Globus pallidus (tissue), 1 donor: Measurements from ENCODE around the gene IARS1.

Experiments used
- DNase-seq: peaks from one replicate; pipeline ENCODE4 v3.0.0-alpha.2; 2015; ENCODE audit warnings: low spot score

The IARS1 gene

DNA sequence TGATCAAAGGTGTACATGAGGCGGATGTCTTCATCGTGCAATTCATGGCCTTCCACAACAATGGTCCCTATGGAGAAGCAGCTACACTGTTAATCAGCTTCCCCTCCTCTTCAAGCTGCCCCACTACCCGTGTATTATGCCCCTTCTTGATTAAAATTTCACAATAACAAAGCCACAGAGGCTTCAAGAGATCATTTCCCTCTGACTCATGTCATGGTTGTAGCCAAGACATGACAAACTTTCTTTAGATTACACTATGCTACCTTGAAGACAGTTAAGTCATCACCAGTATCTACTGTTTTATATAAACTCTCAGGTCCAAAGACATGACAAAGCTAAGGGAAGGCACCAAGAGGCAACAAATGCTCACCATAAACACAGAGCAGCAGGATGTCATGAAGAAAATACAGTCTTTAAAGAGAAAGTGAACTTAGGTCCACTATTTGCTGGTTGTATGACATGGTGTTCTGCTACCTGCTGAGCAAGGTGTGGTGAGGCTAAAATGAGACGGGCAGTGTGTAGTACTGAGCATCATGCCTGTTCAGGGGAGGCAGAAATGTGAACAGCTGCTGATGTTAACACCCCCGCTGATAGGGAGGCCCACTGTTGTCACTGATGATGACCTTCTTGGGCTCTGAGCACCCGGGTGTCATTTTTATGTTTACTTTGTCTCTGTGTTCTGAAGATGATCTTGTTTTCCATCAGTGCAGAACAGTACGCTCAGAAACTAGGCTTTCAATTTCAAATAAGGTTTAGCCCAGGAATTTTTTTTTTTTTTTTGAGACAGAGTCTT is 48.3 kb downstream of the IARS1 start:
- no peak for DNase-seq
